ENCODE data around the gene RBPJ.

GRCh38 chr4:26343038-26343398, 22.2 kb downstream of the RBPJ start:
- TF ChIP-seq REST (IDR thresholded peaks at IDR 0.05; ENCODE audit: insufficient read depth in 1 of 2, low read depth in 2 of 2, low read length in 2 of 2) (no peak), POLR2AphosphoS5 (IDR thresholded peaks at IDR 0.05; ENCODE audit: low read depth, low read length) (no peak)

All from PFSK-1 (cell line).